ENCODE results near the gene IQCE. TPM values are rescaled to one million over a fixed set of nuclear protein-coding genes. Genes with fewer than 3 reads are reported as not detected.

Gene IQCE
- total RNA-seq, 1 donor from 2014 or later, result 32.0 TPM

- TF ChIP-seq CTCF (IDR thresholded peaks at IDR 0.05), result no peak
- Histone ChIP-seq H3K9me3 (no peaks in the 10 kb centered on the region), H3K27ac (no peak overlapping the region), H3K4me1 (peaks cover 28% of the 10 kb centered on the region), H3K27me3 (ENCODE audit: low read depth) (no peaks in the 10 kb centered on the region), H3K36me3 (peaks cover 48% of the 10 kb centered on the region), H3K4me3 (no peak overlapping the region)
- intact Hi-C loops (cut with DNase I), result no loop called here
- DNase-seq (no peak), ATAC-seq (no peak)
These were observed 44.5 kb downstream of the IQCE start for GRCh38 chr7:2603044-2603965.

GRCh38 chr7:2604608-2605174, 45.9 kb downstream of the IQCE start:
- intact Hi-C loops (cut with DNase I), result no loop called here
- H3K27me3 ChIP-seq (ENCODE audit: low read depth), result no peaks in the 10 kb centered on the region
- no peak for TF ChIP-seq CTCF (IDR thresholded peaks at IDR 0.05)
- H3K4me3 ChIP-seq, result no peak overlapping the region
- no peak overlapping the region for H3K27ac ChIP-seq
- no peak for DNase-seq
- H3K9me3 ChIP-seq, result no peaks in the 10 kb centered on the region
- H3K36me3 ChIP-seq, result peaks cover 34% of the 10 kb centered on the region
- H3K4me1 ChIP-seq, result peaks cover 35% of the 10 kb centered on the region
- ATAC-seq, result no peak

- intact Hi-C loops (cut with DNase I), result no loop called here
- Histone ChIP-seq H3K27me3 (ENCODE audit: low read depth) (no peaks in the 10 kb centered on the region), H3K9me3 (no peaks in the 10 kb centered on the region), H3K4me3 (no peak overlapping the region), H3K4me1 (peaks cover 35% of the 10 kb centered on the region), H3K27ac (peak overlapping the region; percentile 82), H3K36me3 (peaks cover 22% of the 10 kb centered on the region)
- no peak for DNase-seq
- no peak for ATAC-seq
- TF ChIP-seq CTCF (IDR thresholded peaks at IDR 0.05), result peak; percentile 12
These were observed 47.1 kb downstream of the IQCE start for GRCh38 chr7:2605608-2606538.

- Histone ChIP-seq H3K27me3 (ENCODE audit: low read depth) (no peaks in the 10 kb centered on the region), H3K4me1 (peaks cover 35% of the 10 kb centered on the region), H3K27ac (peak overlapping the region; percentile 82), H3K36me3 (peaks cover 17% of the 10 kb centered on the region), H3K9me3 (no peaks in the 10 kb centered on the region), H3K4me3 (no peak overlapping the region)
- no peak for TF ChIP-seq CTCF (IDR thresholded peaks at IDR 0.05)
- intact Hi-C loops (cut with DNase I), result no loop called here
- DNase-seq (no peak), ATAC-seq (no peak)
These were observed 47.8 kb downstream of the IQCE start for GRCh38 chr7:2606539-2606936.
